ENCODE data around the gene PMS1. TPM values are rescaled to one million over a fixed set of nuclear protein-coding genes. Genes with fewer than 3 reads are reported as not detected.
A peak's percentile ranks its signal among the peaks of the same experiment; 100 is the strongest.

PMS1 gene
- total and polyA plus RNA-seq, 9 of the 15 experiments (the other 6 are each of a cell fraction or from before 2014, with no cell fraction given): 14.5 to 29.8 (median 24.7) TPM

GRCh38 chr2:189821953-189822748, 37.9 kb downstream of the PMS1 start:
- ChIA-PET POLR2A (no interaction called here), CTCF (ENCODE audit: low intra/inter-chr PET ratio) (no interaction called here)
- no TSS peak for BruUV-seq (replicated peaks)
- 82% methylated on average over 5 of the region's 33 CpGs for WGBS (ENCODE audit: insufficient coverage, low coverage, missing lambda C conversion rate)
- H3K4me1 ChIP-seq (replicated peaks in 1 of 2; ENCODE audit: control insufficient read depth in 2 of 2, insufficient read depth in 2 of 2, low read length in 2 of 2): no peaks in the 10 kb centered on the region
- ATAC-seq (no peak), FAIRE-seq (no peak), DNase-seq (ENCODE audit: extremely low read depth in 1 of 4, low spot score in 3 of 4) (no peak)
- H3K9me1 ChIP-seq (ENCODE audit: control insufficient read depth, insufficient read depth, low read length): no peaks in the 10 kb centered on the region
- H3K4me3 ChIP-seq: no peak overlapping the region
- TF ChIP-seq ZNF561 (CRISPR knock-in tag; conservative IDR thresholded peaks at IDR 0.05): no peak
- TF ChIP-seq RFX1 (IDR thresholded peaks at IDR 0.05): peak; percentile 56
- no peak for TF ChIP-seq ZBTB9 (CRISPR knock-in tag; IDR thresholded peaks at IDR 0.05)
- no peak for TF ChIP-seq CEBPG (CRISPR knock-in tag; IDR thresholded peaks at IDR 0.05)
- TF ChIP-seq CEBPG (tag; conservative IDR thresholded peaks at IDR 0.05 in 1 of 2, IDR thresholded peaks at IDR 0.05 in 1 of 2): peak in 1 of 2 experiments; percentile 61; a peak in 1 of 4 replicates
- TF ChIP-seq ZNF354B (CRISPR knock-in tag; IDR thresholded peaks at IDR 0.05): no peak
- no peak for TF ChIP-seq SIRT6 (IDR thresholded peaks at IDR 0.05; ENCODE audit: low read depth, low read length)
- no peak for TF ChIP-seq ZNF778 (CRISPR knock-in tag; IDR thresholded peaks at IDR 0.05)
- no peak overlapping the region for H3K4me2 ChIP-seq (ENCODE audit: insufficient read depth, low read length)
- no peaks in the 10 kb centered on the region for H3K27me3 ChIP-seq (ENCODE audit: control insufficient read depth in 2 of 2, insufficient read depth in 2 of 2, low read length in 2 of 2)
- H3K9me3 ChIP-seq (replicated peaks; ENCODE audit: control insufficient read depth, insufficient read depth, low read depth, low read length): no peaks in the 10 kb centered on the region; the same call in 1 of the 2 replicates
- H3K79me2 ChIP-seq (ENCODE audit: control insufficient read depth, insufficient read depth, low read length): no peaks in the 10 kb centered on the region; the same call in 2 of the 3 replicates
- in situ Hi-C loops (cut with MboI) (no loop called here), intact Hi-C loops (cut with micrococcal nuclease) (no loop called here)
- no peak overlapping the region for H2AFZ ChIP-seq (ENCODE audit: low read depth, low read length)
- H3K36me3 ChIP-seq (ENCODE audit: control insufficient read depth, insufficient read depth, low read length): peaks cover 26% of the 10 kb centered on the region; the same call in 1 of the 3 replicates
- no peak overlapping the region for H3K27ac ChIP-seq (ENCODE audit: extremely low read depth, low read depth, low read length)
- H3K9ac ChIP-seq (ENCODE audit: insufficient read depth in 1 of 2, low read depth in 2 of 2, low read length in 2 of 2): no peak overlapping the region
- H4K20me1 ChIP-seq (replicated peaks; ENCODE audit: control insufficient read depth, insufficient read depth, low read length): no peaks in the 10 kb centered on the region
